Panc1 (cell line): ENCODE data around the gene CTDP1. TPM values are rescaled to one million over a fixed set of nuclear protein-coding genes. Genes with fewer than 3 reads are reported as not detected.

Experiments
- ATAC-seq: fragments of 200-7000 bp; cut with Tn5 transposase; 2 replicates; pipeline ENCODE4 v1.9.1; 2020; ENCODE audit warnings: mild to moderate bottlenecking, moderate library complexity
- BruUV-seq: library from RNA; stranded (reverse); fragments of 400-500 nt; replicated peaks from 2 replicates; lab custom pipeline; 2021; lab: Mats Ljungman, UMichigan
- CTCF ChIA-PET: fragments of 300-600 bp; sonication (Branson Sonifier 250); formaldehyde crosslinking; loops from one replicate; lab custom pipeline; 2022; ENCODE audit warnings: antibody characterized with exemption; lab: Charles Lee
- POLR2A ChIA-PET: fragments of 300-600 bp; sonication (Branson Sonifier 250); formaldehyde crosslinking; loops from one replicate; lab custom pipeline; 2022; ENCODE audit warnings: antibody characterized with exemption; lab: Charles Lee
- DNase-seq: peaks from one replicate; pipeline ENCODE4 v3.0.0-alpha.2; 2010; ENCODE audit warnings: low read depth, low spot score
- H3K27ac ChIP-seq: 2 replicates; pipeline ENCODE4 v1.5.1; 2011; ENCODE audit warnings: mild to moderate bottlenecking, low read length, inconsistent platforms
- H3K27me3 ChIP-seq: fragments of 200-500 bp; sonication (Bioruptor generic); 2 replicates; pipeline ENCODE4 v1.6.0; 2014; ENCODE audit warnings: low read length, inconsistent platforms; ENCODE audit not compliant: control insufficient read depth, insufficient read depth
- H3K36me3 ChIP-seq: fragments of 200-500 bp; sonication (Bioruptor generic); 2 replicates; pipeline ENCODE4 v1.5.1; 2014; ENCODE audit warnings: inconsistent platforms, mild to moderate bottlenecking, low read length, moderate library complexity; ENCODE audit not compliant: control insufficient read depth, insufficient read depth
- H3K4me1 ChIP-seq: 2 replicates; pipeline ENCODE4 v1.5.1; 2011; ENCODE audit warnings: inconsistent platforms, mild to moderate bottlenecking, low read length, moderate library complexity; ENCODE audit not compliant: control insufficient read depth, insufficient read depth
- H3K4me3 ChIP-seq, 2 experiments: 2 replicates each; pipeline ENCODE4 v1.5.1; 2011 to 2012; ENCODE audit warnings: low read depth in 2 of 2, low read length in 2 of 2, mild to moderate bottlenecking in 2 of 2, inconsistent platforms in 1 of 2, moderate library complexity in 1 of 2
- H3K9me3 ChIP-seq: fragments of 200-500 bp; sonication (Bioruptor generic); 2 replicates; pipeline ENCODE4 v1.5.1; 2014; ENCODE audit warnings: low read depth, mild to moderate bottlenecking, inconsistent platforms, low read length, moderate library complexity; ENCODE audit not compliant: control insufficient read depth, insufficient read depth
- POLR2AphosphoS5 ChIP-seq: IDR thresholded peaks from 2 replicates; pipeline ENCODE4 v1.6.1; 2012; ENCODE audit warnings: mild to moderate bottlenecking, low read depth, low read length, moderate library complexity
- SIN3A ChIP-seq: IDR thresholded peaks from 2 replicates; pipeline ENCODE4 v1.6.1; 2012; ENCODE audit warnings: low read depth, mild to moderate bottlenecking, low read length, moderate library complexity, borderline replicate concordance; ENCODE audit not compliant: insufficient read depth
- TCF7L2 ChIP-seq: IDR thresholded peaks from 2 replicates; pipeline ENCODE4 v1.6.1; 2011; ENCODE audit warnings: mild to moderate bottlenecking, low read depth, low read length, inconsistent platforms
- in situ Hi-C: cut with HindIII; loops from 2 replicates; pipeline ENCODE4 v1.10.0; 2016; ENCODE audit warnings: low sequenced_read_pairs, low pct_unique_long_range_greater_than_20kb
- intact Hi-C: fragments of 100-400 bp; cut with micrococcal nuclease; formaldehyde crosslinking; loops from one replicate; pipeline ENCODE4 v1.10.0; 2022; ENCODE audit not compliant: unreplicated experiment
- total RNA-seq: library from RNA; stranded (reverse); gene quantifications from one replicate; pipeline ENCODE4 v1.2.1, GENCODE V29; 2021; ENCODE audit not compliant: unreplicated experiment
- TF ChIP-seq, protein P1 (sequence below): fragments of 450-650 bp; IDR thresholded peaks from 2 replicates; pipeline ENCODE4 v1.5.1; 2017; ENCODE audit warnings: mild to moderate bottlenecking
- TF ChIP-seq, protein P2 (sequence below), 2 experiments: IDR thresholded peaks; 2 replicates each; pipeline ENCODE4 v1.6.1; 2011 to 2012; ENCODE audit warnings: low read depth in 2 of 2, control low read depth in 1 of 2, low read length in 1 of 2, mild to moderate bottlenecking in 1 of 2, moderate library complexity in 1 of 2; ENCODE audit not compliant: insufficient read depth in 1 of 2

Gene CTDP1
- total RNA-seq, 1 experiment from 2014 or later = 52.8 TPM

DNA sequence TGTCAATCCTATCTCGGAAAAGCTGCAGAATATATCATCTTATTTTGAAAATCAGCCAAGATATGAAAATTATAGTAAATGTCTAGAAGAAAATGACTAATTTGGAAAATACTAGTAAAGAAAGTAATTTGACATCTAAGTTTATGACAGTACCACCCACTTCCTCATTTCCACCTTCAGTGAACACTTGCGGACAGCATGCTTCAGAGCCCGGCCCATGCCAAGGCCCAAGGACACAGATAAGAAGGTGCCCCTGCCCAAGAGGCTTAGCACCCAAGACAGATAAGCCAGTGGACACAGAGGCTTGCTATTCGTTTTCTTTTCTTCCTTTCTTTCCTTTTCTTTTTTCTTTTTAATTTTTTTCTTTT, 113.4 kb downstream of the CTDP1 start:
- H3K27ac ChIP-seq = no peak overlapping the region
- peaks cover 3% of the 10 kb centered on the region; the same call in 1 of the 2 replicates for H3K4me1 ChIP-seq
- no peak overlapping the region for H3K4me3 ChIP-seq
- ATAC-seq (no peak), DNase-seq (no peak)
- BruUV-seq = no TSS peak
- TF ChIP-seq, protein P1, sequence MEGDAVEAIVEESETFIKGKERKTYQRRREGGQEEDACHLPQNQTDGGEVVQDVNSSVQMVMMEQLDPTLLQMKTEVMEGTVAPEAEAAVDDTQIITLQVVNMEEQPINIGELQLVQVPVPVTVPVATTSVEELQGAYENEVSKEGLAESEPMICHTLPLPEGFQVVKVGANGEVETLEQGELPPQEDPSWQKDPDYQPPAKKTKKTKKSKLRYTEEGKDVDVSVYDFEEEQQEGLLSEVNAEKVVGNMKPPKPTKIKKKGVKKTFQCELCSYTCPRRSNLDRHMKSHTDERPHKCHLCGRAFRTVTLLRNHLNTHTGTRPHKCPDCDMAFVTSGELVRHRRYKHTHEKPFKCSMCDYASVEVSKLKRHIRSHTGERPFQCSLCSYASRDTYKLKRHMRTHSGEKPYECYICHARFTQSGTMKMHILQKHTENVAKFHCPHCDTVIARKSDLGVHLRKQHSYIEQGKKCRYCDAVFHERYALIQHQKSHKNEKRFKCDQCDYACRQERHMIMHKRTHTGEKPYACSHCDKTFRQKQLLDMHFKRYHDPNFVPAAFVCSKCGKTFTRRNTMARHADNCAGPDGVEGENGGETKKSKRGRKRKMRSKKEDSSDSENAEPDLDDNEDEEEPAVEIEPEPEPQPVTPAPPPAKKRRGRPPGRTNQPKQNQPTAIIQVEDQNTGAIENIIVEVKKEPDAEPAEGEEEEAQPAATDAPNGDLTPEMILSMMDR = no peak
- TF ChIP-seq TCF7L2 (no peak), SIN3A (no peak), POLR2AphosphoS5 (no peak)
- TF ChIP-seq, protein P2, sequence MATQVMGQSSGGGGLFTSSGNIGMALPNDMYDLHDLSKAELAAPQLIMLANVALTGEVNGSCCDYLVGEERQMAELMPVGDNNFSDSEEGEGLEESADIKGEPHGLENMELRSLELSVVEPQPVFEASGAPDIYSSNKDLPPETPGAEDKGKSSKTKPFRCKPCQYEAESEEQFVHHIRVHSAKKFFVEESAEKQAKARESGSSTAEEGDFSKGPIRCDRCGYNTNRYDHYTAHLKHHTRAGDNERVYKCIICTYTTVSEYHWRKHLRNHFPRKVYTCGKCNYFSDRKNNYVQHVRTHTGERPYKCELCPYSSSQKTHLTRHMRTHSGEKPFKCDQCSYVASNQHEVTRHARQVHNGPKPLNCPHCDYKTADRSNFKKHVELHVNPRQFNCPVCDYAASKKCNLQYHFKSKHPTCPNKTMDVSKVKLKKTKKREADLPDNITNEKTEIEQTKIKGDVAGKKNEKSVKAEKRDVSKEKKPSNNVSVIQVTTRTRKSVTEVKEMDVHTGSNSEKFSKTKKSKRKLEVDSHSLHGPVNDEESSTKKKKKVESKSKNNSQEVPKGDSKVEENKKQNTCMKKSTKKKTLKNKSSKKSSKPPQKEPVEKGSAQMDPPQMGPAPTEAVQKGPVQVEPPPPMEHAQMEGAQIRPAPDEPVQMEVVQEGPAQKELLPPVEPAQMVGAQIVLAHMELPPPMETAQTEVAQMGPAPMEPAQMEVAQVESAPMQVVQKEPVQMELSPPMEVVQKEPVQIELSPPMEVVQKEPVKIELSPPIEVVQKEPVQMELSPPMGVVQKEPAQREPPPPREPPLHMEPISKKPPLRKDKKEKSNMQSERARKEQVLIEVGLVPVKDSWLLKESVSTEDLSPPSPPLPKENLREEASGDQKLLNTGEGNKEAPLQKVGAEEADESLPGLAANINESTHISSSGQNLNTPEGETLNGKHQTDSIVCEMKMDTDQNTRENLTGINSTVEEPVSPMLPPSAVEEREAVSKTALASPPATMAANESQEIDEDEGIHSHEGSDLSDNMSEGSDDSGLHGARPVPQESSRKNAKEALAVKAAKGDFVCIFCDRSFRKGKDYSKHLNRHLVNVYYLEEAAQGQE (IDR thresholded peaks at IDR 0.05; ENCODE audit: insufficient read depth in 1 of 2, low read depth in 2 of 2, low read length in 1 of 2) = no peak
- in situ Hi-C loops = no loop called here
- H3K27me3 ChIP-seq = peaks cover 13% of the 10 kb centered on the region
- H3K9me3 ChIP-seq = no peaks in the 10 kb centered on the region
- POLR2A ChIA-PET = no interaction called here
- CTCF ChIA-PET = no interaction called here
- H3K36me3 ChIP-seq = no peaks in the 10 kb centered on the region
- intact Hi-C loops = no loop called here

DNA sequence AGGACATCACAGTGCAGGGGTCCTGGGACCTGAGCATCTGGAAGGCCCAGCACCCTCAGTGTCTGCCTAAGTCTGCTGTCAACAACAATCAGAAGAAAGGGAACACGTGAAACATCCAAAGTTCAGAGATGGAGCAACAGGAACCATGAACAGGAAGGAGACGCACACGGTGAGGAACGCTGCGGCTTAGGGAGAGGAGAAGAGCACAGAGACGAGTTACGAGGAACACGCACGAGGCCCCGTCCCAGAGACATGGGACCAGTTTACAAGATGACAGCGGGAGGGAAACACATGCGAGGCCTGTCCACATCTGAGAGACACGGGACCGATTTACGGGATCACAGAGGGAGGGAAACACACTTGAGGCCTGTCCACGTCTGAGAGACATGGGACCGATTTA, 115.2 kb downstream of the CTDP1 start:
- DNase-seq (no peak), ATAC-seq (no peak)
- Histone ChIP-seq H3K4me1 (peaks cover 3% of the 10 kb centered on the region; the same call in 1 of the 2 replicates), H3K4me3 (no peak overlapping the region), H3K9me3 (no peaks in the 10 kb centered on the region), H3K27ac (no peak overlapping the region), H3K27me3 (peaks cover 19% of the 10 kb centered on the region), H3K36me3 (no peaks in the 10 kb centered on the region)
- POLR2A ChIA-PET = interaction anchor here (0.6 kb wide), 1 partner anchor 163 kb away, joined by 3 read pairs; no protein-coding TSS in a partner anchor
- intact Hi-C loops (no loop called here), in situ Hi-C loops (no loop called here)
- CTCF ChIA-PET = no interaction called here
- no TSS peak for BruUV-seq
- TF ChIP-seq TCF7L2 (no peak), SIN3A (no peak), POLR2AphosphoS5 (no peak)
- TF ChIP-seq, protein P2 (IDR thresholded peaks at IDR 0.05; ENCODE audit: insufficient read depth in 1 of 2, low read depth in 2 of 2, low read length in 1 of 2) = no peak
- TF ChIP-seq, protein P1 = no peak
